SK-N-SH treated with all-trans-retinoic acid at 6 μM for 48 hours (cell line): ENCODE results near the gene ADAMTS17.

Experiments
- BACH2 ChIP-seq: fragments of 250-450 bp; sonication (Bioruptor Pico); IDR thresholded peaks from 2 replicates; pipeline ENCODE4 v1.9.0; 2021; ENCODE audit warnings: mild to moderate bottlenecking, borderline replicate concordance
- CSRNP3 ChIP-seq: fragments of 250-450 bp; sonication (Bioruptor Pico); IDR thresholded peaks from 2 replicates; pipeline ENCODE4 v1.5.1; 2021; ENCODE audit warnings: mild to moderate bottlenecking, moderate library complexity
- ISL1 ChIP-seq: fragments of 250-450 bp; sonication (Bioruptor Pico); IDR thresholded peaks from 2 replicates; pipeline ENCODE4 v2.1.2; 2022; ENCODE audit warnings: mild to moderate bottlenecking, moderate library complexity
- POU6F1 ChIP-seq: fragments of 250-450 bp; sonication (Bioruptor Pico); IDR thresholded peaks from 2 replicates; pipeline ENCODE4 v1.8.0; 2021; ENCODE audit warnings: low read depth, mild to moderate bottlenecking, moderate library complexity, borderline replicate concordance
- PPARA ChIP-seq: fragments of 250-450 bp; sonication (Bioruptor Pico); IDR thresholded peaks from 2 replicates; pipeline ENCODE4 v1.5.0; 2020; ENCODE audit warnings: mild to moderate bottlenecking, borderline replicate concordance
- RARB ChIP-seq: fragments of 250-450 bp; sonication (Bioruptor Pico); IDR thresholded peaks from 2 replicates; pipeline ENCODE4 v1.8.0; 2021; ENCODE audit warnings: mild to moderate bottlenecking, moderate library complexity
- TCF4 ChIP-seq: fragments of 250-450 bp; sonication (Bioruptor Pico); IDR thresholded peaks from 2 replicates; pipeline ENCODE4 v1.8.0; 2021; ENCODE audit warnings: mild to moderate bottlenecking, moderate library complexity, borderline replicate concordance
- TOX ChIP-seq: fragments of 250-450 bp; sonication (Bioruptor Pico); IDR thresholded peaks from 2 replicates; pipeline ENCODE4 v1.8.0; 2021; ENCODE audit warnings: mild to moderate bottlenecking, moderate library complexity, borderline replicate concordance
- ZNF565 ChIP-seq: fragments of 450-650 bp; formaldehyde crosslinking; conservative IDR thresholded peaks from 2 replicates; pipeline ENCODE4 v1.5.0; 2020; ENCODE audit warnings: low read depth, mild to moderate bottlenecking, moderate library complexity

GRCh38 chr15:100049936-100050876, 291.6 kb downstream of the ADAMTS17 start:
- TF ChIP-seq ISL1 (CRISPR knock-in tag) (no peak), RARB (CRISPR knock-in tag) (no peak), BACH2 (CRISPR knock-in tag) (no peak), PPARA (CRISPR knock-in tag) (no peak), TCF4 (CRISPR knock-in tag) (no peak), POU6F1 (CRISPR knock-in tag) (no peak), ZNF565 (CRISPR knock-in tag) (no peak), CSRNP3 (CRISPR knock-in tag) (no peak), TOX (CRISPR knock-in tag) (no peak)
